ENCODE results near the gene SPAG6.
"Not testable (repeated sequence)": the region's sequence is repeated elsewhere in the genome, so short reads cannot be mapped to it uniquely, and the experiment has no call there.

SPAG6 gene

DNA sequence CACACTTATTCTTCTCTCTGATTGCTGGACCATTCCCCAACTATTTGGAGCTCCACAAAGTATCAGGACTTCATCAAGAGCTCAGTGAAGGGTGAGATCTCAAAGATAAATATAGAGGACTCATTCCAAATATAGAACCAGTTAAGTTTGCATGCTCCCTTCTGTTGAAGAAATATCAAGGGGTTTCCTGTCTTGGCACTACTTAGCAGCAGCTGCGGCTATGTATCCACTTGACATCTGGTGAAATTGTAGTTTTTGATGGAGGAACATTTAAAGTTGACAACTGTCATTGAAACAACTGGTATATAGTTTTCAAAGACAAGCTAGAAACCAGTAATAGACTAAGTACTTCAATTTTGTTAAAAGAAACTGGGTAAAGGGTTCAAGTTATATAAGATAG, 1.0 kb upstream of the SPAG6 start:
- Mint-ChIP-seq H3K27me3 (peaks cover 77% of the 10 kb centered on the region), H3K4me1 (ENCODE audit: low read depth) (peaks cover 37% of the 10 kb centered on the region), H3K36me3 (ENCODE audit: low read depth) (peaks cover 4% of the 10 kb centered on the region), H3K4me3 (peak overlapping the region; percentile 71), H3K9me3 (peaks cover 5% of the 10 kb centered on the region), H3K27ac (peak overlapping the region; percentile 72)

- H3K27me3 Mint-ChIP-seq, result peaks cover 73% of the 10 kb centered on the region
- peaks cover 4% of the 10 kb centered on the region for H3K36me3 Mint-ChIP-seq (ENCODE audit: low read depth)
- peaks cover 5% of the 10 kb centered on the region for H3K9me3 Mint-ChIP-seq
- peaks cover 31% of the 10 kb centered on the region for H3K4me1 Mint-ChIP-seq (ENCODE audit: low read depth)
- peak overlapping the region; percentile 71 for H3K4me3 Mint-ChIP-seq
- peak overlapping the region; percentile 72 for H3K27ac Mint-ChIP-seq
Observed at GRCh38 chr10:22344781-22345300, 455 bp upstream of the SPAG6 start.

GRCh38 chr10:22346096-22346661, 883 bp downstream of the SPAG6 start:
- H3K27me3 Mint-ChIP-seq, result peaks cover 74% of the 10 kb centered on the region
- H3K4me1 Mint-ChIP-seq (ENCODE audit: low read depth), result peaks cover 25% of the 10 kb centered on the region
- peaks cover 5% of the 10 kb centered on the region for H3K9me3 Mint-ChIP-seq
- H3K27ac Mint-ChIP-seq, result peak overlapping the region; percentile 34
- peaks cover 4% of the 10 kb centered on the region for H3K36me3 Mint-ChIP-seq (ENCODE audit: low read depth)
- H3K4me3 Mint-ChIP-seq, result peak overlapping the region; percentile 56

- H3K27me3 Mint-ChIP-seq, result peaks cover 52% of the 10 kb centered on the region
- H3K4me3 Mint-ChIP-seq, result no peak overlapping the region
- H3K36me3 Mint-ChIP-seq (ENCODE audit: low read depth), result peaks cover 1% of the 10 kb centered on the region
- peaks cover 10% of the 10 kb centered on the region for H3K4me1 Mint-ChIP-seq (ENCODE audit: low read depth)
- H3K27ac Mint-ChIP-seq, result no peak overlapping the region
- H3K9me3 Mint-ChIP-seq, result peaks cover 5% of the 10 kb centered on the region
Observed at GRCh38 chr10:22349755-22350154, 4.5 kb downstream of the SPAG6 start.

GRCh38 chr10:22351131-22351703, 5.9 kb downstream of the SPAG6 start:
- Mint-ChIP-seq H3K27me3 (peaks cover 43% of the 10 kb centered on the region), H3K4me3 (no peak overlapping the region), H3K4me1 (ENCODE audit: low read depth) (peaks cover 4% of the 10 kb centered on the region), H3K9me3 (peaks cover 4% of the 10 kb centered on the region), H3K36me3 (ENCODE audit: low read depth) (no peaks in the 10 kb centered on the region), H3K27ac (no peak overlapping the region)

DNA sequence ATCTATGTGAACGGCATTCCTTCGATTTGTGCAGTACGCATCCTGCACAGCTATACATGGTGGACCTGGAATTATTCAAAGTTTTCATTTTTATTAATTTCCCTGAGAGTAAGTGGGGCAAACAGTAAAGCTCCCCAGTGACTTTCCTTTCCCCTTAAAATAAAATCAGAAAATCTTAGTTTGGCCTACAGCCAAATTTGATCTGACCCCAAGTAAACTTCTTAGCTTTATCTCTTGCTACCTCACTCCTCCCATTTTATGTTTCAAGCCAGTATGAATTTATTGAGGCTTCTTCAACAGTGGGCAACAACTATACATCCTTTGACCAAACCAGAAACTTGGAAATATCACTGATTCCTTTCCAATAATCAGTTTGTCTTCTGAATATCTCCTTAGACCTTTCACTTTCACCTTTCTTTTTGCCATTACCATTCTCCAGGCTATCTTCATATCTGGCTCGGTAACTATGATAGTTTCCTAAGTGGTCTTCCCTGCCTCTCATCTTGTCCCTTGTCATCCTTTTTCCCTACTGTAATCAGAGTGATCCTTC, 11.1 kb downstream of the SPAG6 start:
- Mint-ChIP-seq H3K4me1 (ENCODE audit: low read depth) (no peaks in the 10 kb centered on the region), H3K27me3 (peaks cover 17% of the 10 kb centered on the region), H3K27ac (no peak overlapping the region), H3K9me3 (no peaks in the 10 kb centered on the region), H3K4me3 (no peak overlapping the region), H3K36me3 (ENCODE audit: low read depth) (no peaks in the 10 kb centered on the region)

- not testable (repeated sequence) for H3K36me3 Mint-ChIP-seq (ENCODE audit: low read depth); H3K4me3 Mint-ChIP-seq; H3K9me3 Mint-ChIP-seq; H3K4me1 Mint-ChIP-seq (ENCODE audit: low read depth); H3K27ac Mint-ChIP-seq
- peaks cover 15% of the 10 kb centered on the region for H3K27me3 Mint-ChIP-seq
Observed at GRCh38 chr10:22357770-22358169, 12.5 kb downstream of the SPAG6 start.

GRCh38 chr10:22363305-22363704, 18.0 kb downstream of the SPAG6 start:
- no peak overlapping the region for H3K4me3 Mint-ChIP-seq
- peaks cover 39% of the 10 kb centered on the region for H3K4me1 Mint-ChIP-seq (ENCODE audit: low read depth)
- H3K27ac Mint-ChIP-seq, result peak overlapping the region; percentile 21
- H3K27me3 Mint-ChIP-seq, result peaks cover 8% of the 10 kb centered on the region
- H3K36me3 Mint-ChIP-seq (ENCODE audit: low read depth), result no peaks in the 10 kb centered on the region
- no peaks in the 10 kb centered on the region for H3K9me3 Mint-ChIP-seq

DNA sequence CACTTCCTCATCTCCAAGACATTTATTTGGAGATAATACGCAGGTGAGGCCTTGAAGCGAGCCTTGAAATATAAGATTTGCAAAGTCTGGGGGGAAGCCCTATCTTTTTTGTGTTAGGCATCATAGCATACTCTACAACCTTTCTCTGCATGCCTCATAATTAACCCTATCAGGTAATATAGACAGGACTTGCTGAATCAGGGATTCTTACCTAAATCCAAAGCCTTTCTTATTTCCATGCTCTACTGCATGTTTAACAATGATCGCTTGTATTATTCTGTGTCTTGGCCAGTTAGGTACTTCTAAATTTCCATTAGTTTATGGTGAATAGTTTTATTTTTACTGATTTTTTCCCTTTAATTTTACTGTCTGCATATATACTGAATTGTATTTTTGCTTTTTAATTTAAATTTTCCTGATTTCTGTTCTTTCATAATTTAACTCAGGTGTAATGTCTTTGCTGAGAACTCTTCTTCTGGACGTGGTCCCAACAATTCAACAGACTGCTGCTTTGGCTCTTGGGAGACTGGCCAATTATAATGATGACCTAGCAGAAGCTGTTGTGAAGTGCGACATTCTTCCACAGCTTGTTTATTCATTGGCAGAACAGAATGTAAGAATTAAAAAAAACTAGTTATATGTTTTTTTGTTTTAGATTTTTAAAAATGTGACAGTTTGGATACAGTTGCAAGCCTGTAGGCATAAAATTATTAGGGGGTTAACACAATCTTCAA, 19.3 kb downstream of the SPAG6 start:
- H3K27me3 Mint-ChIP-seq, result peaks cover 8% of the 10 kb centered on the region
- H3K4me3 Mint-ChIP-seq, result no peak overlapping the region
- H3K36me3 Mint-ChIP-seq (ENCODE audit: low read depth), result no peaks in the 10 kb centered on the region
- H3K27ac Mint-ChIP-seq, result no peak overlapping the region
- no peaks in the 10 kb centered on the region for H3K9me3 Mint-ChIP-seq
- peaks cover 50% of the 10 kb centered on the region for H3K4me1 Mint-ChIP-seq (ENCODE audit: low read depth)

- Mint-ChIP-seq H3K36me3 (ENCODE audit: low read depth) (no peaks in the 10 kb centered on the region), H3K4me1 (ENCODE audit: low read depth) (peaks cover 55% of the 10 kb centered on the region), H3K4me3 (no peak overlapping the region), H3K27me3 (peaks cover 3% of the 10 kb centered on the region), H3K27ac (peak overlapping the region; percentile 69), H3K9me3 (no peaks in the 10 kb centered on the region)
Observed at GRCh38 chr10:22365233-22365632, 19.9 kb downstream of the SPAG6 start.

DNA sequence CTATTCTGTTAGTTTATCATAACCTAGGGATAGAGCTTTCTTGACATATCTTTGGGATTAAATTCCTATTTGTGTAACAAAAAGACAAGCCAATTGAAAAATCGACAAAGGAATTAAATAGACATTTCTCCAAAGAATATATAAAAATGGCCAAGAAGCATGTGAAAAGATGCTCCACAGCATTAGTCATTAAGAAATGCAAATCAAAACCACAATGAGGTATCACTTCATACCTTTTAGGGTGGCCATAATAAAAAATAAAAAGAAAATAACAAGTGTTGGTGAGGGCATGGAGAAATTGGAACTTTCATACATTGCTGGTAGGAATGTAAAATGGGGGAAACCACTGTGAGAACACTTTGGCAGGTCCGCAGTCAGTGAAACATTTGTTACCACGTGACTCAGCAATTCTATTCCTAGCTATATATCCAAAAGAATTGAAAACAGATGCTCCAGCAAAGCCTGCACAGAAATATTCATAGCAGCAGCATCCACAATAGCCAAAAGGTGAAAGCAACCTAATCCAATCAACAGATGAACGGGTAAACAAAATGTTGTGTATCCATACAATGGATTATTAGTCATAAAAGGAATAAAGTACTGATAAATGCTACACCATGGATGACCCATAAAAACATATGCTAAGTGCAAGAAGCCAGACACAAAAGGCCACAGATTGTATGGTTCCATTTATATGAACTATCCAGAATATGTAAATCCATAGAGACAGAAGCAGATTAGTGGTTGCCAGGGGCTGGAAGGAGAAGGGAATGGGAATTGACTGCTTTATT, 20.5 kb downstream of the SPAG6 start:
- Mint-ChIP-seq H3K27me3 (peaks cover 3% of the 10 kb centered on the region), H3K36me3 (ENCODE audit: low read depth) (no peaks in the 10 kb centered on the region), H3K27ac (peak overlapping the region; percentile 69), H3K4me3 (no peak overlapping the region), H3K4me1 (ENCODE audit: low read depth) (peaks cover 57% of the 10 kb centered on the region), H3K9me3 (no peaks in the 10 kb centered on the region)

GRCh38 chr10:22366435-22366703, 21.1 kb downstream of the SPAG6 start:
- no peaks in the 10 kb centered on the region for H3K9me3 Mint-ChIP-seq
- H3K27ac Mint-ChIP-seq, result no peak overlapping the region
- H3K27me3 Mint-ChIP-seq, result no peaks in the 10 kb centered on the region
- H3K4me3 Mint-ChIP-seq, result no peak overlapping the region
- H3K36me3 Mint-ChIP-seq (ENCODE audit: low read depth), result no peaks in the 10 kb centered on the region
- H3K4me1 Mint-ChIP-seq (ENCODE audit: low read depth), result peaks cover 57% of the 10 kb centered on the region

GRCh38 chr10:22366771-22367170, 21.5 kb downstream of the SPAG6 start:
- peak overlapping the region; percentile 80 for H3K27ac Mint-ChIP-seq
- H3K9me3 Mint-ChIP-seq, result no peaks in the 10 kb centered on the region
- H3K27me3 Mint-ChIP-seq, result no peaks in the 10 kb centered on the region
- H3K36me3 Mint-ChIP-seq (ENCODE audit: low read depth), result no peaks in the 10 kb centered on the region
- peaks cover 57% of the 10 kb centered on the region for H3K4me1 Mint-ChIP-seq (ENCODE audit: low read depth)
- H3K4me3 Mint-ChIP-seq, result peak overlapping the region; percentile 35

DNA sequence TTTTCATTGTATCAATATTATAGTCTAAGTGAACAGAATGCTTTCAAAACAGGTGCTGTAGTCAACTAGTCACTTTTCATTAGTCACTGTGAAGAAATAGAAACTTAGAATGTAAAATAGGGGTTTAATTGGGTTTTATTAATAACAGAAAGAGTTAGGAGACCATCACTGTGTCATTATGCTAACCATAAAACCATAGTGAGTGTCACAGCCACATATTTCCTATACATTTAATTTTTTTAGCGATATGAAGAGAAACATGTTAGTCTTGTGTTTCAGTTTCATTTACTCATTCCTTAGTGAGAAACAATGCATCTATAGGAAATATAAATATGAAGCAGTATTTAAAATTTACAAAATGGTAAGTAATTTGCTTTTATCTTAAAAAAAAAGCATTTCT, 22.2 kb downstream of the SPAG6 start:
- H3K4me3 Mint-ChIP-seq, result peak overlapping the region; percentile 26
- H3K4me1 Mint-ChIP-seq (ENCODE audit: low read depth), result peaks cover 57% of the 10 kb centered on the region
- H3K27me3 Mint-ChIP-seq, result no peaks in the 10 kb centered on the region
- H3K27ac Mint-ChIP-seq, result no peak overlapping the region
- H3K36me3 Mint-ChIP-seq (ENCODE audit: low read depth), result no peaks in the 10 kb centered on the region
- H3K9me3 Mint-ChIP-seq, result no peaks in the 10 kb centered on the region

- H3K4me1 Mint-ChIP-seq (ENCODE audit: low read depth), result peaks cover 50% of the 10 kb centered on the region
- no peaks in the 10 kb centered on the region for H3K9me3 Mint-ChIP-seq
- no peak overlapping the region for H3K4me3 Mint-ChIP-seq
- no peaks in the 10 kb centered on the region for H3K27me3 Mint-ChIP-seq
- H3K36me3 Mint-ChIP-seq (ENCODE audit: low read depth), result no peaks in the 10 kb centered on the region
- H3K27ac Mint-ChIP-seq, result no peak overlapping the region
Observed at GRCh38 chr10:22368402-22368801, 23.1 kb downstream of the SPAG6 start.
